ENCODE results near the gene NGDN.

Gene NGDN

DNA sequence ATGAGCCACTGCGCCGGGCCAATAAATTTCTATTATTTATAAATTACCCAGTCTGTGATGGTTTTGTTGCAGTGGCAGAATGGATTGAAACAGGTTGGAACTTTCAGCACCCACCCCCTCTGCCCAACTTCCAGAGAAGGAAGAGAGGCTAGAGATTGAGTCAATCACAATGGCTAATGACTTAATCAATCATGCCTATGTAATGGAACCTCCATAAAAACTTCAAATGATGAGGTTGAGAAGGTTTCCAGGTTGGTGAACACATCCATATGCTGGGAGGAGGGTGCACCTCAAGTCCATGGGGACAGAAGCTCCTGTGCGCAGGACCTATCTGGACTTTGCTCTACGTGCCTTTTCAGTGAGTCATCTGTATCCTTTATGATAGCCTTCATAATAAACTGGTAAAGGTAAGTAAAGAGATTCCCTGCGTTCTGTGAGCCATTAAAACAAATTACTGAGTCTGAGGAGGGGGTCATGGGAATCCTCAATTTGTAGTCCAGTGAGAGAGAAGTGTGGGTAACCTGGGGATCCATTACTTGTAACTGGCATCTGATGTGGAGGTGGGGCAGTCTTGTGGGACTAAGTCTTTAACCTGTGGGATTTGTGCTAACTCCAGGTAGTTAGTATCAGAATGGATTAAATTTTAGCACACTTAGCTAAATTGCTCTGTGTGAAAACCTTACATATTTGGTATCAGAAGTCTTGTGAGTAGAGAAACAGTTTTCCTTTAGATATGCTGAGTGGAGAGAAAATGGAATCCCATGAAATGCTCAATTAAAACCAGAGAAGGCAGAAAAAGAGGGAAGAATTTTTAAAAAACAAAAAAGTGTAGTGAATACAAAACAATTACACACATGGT is 11.7 kb upstream of the NGDN start:
- DNase-seq (ENCODE audit: low read depth): no peak
- TF ChIP-seq, protein P1, sequence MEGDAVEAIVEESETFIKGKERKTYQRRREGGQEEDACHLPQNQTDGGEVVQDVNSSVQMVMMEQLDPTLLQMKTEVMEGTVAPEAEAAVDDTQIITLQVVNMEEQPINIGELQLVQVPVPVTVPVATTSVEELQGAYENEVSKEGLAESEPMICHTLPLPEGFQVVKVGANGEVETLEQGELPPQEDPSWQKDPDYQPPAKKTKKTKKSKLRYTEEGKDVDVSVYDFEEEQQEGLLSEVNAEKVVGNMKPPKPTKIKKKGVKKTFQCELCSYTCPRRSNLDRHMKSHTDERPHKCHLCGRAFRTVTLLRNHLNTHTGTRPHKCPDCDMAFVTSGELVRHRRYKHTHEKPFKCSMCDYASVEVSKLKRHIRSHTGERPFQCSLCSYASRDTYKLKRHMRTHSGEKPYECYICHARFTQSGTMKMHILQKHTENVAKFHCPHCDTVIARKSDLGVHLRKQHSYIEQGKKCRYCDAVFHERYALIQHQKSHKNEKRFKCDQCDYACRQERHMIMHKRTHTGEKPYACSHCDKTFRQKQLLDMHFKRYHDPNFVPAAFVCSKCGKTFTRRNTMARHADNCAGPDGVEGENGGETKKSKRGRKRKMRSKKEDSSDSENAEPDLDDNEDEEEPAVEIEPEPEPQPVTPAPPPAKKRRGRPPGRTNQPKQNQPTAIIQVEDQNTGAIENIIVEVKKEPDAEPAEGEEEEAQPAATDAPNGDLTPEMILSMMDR (IDR thresholded peaks at IDR 0.05; ENCODE audit: insufficient read depth, low read depth, low read length, missing control alignments): no peak
- H3K4me3 ChIP-seq (ENCODE audit: low read length): no peak overlapping the region

DNA sequence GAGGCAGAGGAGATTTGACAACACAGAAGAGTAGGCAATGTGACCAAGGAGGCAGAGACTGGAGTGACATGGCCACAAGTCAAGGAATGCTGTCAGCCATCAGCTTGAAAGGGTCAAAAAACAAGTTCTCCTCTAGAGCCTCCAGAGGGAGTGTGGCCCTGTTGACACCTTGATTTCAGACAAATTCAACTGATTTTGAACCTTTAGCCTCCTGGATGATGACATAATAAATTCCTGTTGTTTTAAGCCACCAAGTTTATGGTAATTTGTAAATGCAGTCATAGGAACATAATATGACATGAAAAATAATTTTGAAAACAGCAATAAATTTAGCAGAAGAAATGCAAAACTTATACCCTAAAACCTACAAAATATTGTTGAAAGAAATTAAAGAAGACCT is 8.5 kb upstream of the NGDN start:
- H3K4me3 ChIP-seq (ENCODE audit: low read length): no peak overlapping the region
- TF ChIP-seq, protein P1 (IDR thresholded peaks at IDR 0.05; ENCODE audit: insufficient read depth, low read depth, low read length, missing control alignments): no peak
- no peak for DNase-seq (ENCODE audit: low read depth)

DNA sequence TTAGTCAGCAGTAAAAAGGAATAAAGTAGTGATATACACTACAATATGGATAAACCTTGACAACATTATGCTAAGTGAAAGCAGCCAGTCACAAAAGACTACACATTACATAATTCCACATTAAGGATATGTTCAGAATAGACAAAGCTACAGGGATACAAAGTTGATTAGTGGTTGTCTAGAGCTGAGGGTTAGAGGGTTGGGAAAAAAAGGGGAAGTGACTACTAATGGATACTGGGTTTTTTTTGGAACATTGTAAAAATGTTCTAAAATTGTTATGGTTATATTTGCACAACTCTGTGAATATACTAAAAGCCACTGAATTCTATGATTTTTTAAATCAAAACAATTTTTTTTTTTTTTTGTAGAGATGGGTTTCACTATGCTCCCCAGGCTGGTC is 4.8 kb upstream of the NGDN start:
- no peak for DNase-seq (ENCODE audit: low read depth)
- no peak overlapping the region for H3K4me3 ChIP-seq (ENCODE audit: low read length)
- TF ChIP-seq, protein P1 (IDR thresholded peaks at IDR 0.05; ENCODE audit: insufficient read depth, low read depth, low read length, missing control alignments): no peak

DNA sequence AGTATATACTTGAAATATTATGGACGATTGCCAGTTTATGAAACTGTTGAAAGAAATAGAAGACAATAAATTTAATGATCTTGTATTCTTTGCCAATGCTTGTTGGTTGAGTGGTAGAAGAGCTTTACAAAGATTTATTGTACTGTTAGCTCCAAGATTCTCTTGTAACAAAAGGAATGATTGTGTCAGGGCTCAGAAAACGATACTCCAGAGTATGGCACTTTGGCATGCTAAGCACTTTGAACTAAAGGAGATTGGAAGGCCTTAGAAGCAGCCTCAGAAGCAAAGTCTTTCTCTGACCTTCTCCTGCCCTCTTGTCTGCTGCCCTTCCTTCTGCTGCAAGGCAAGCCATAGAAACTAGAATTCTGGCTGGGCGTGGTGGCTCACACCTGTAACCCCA is 4.2 kb upstream of the NGDN start:
- DNase-seq (ENCODE audit: low read depth): no peak
- TF ChIP-seq, protein P1 (IDR thresholded peaks at IDR 0.05; ENCODE audit: insufficient read depth, low read depth, low read length, missing control alignments): no peak
- H3K4me3 ChIP-seq (ENCODE audit: low read length): no peak overlapping the region

DNA sequence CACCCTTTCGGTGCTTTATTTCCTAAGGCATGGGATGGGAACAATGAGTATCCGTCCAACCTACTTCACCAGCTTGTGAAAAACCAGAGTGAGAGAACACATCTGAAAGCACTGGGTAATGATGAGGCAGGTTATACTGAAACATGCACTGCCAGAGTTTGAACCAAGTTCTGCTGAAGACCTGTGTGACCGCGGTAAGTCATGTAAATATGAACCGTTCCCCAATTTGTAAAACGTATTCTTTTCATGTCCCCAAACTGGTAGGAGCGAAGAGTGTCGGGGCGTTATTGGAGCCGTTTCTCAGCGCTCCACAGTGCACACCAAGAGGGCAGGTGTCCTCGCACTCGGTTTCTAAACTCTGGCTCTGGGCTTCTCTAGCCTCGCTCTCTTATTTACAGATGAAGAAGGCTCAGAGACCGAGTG is 788 bp upstream of the NGDN start:
- peak overlapping the region; percentile 49 for H3K4me3 ChIP-seq (ENCODE audit: low read length)
- DNase-seq (ENCODE audit: low read depth): no peak
- TF ChIP-seq, protein P1 (IDR thresholded peaks at IDR 0.05; ENCODE audit: insufficient read depth, low read depth, low read length, missing control alignments): no peak

DNA sequence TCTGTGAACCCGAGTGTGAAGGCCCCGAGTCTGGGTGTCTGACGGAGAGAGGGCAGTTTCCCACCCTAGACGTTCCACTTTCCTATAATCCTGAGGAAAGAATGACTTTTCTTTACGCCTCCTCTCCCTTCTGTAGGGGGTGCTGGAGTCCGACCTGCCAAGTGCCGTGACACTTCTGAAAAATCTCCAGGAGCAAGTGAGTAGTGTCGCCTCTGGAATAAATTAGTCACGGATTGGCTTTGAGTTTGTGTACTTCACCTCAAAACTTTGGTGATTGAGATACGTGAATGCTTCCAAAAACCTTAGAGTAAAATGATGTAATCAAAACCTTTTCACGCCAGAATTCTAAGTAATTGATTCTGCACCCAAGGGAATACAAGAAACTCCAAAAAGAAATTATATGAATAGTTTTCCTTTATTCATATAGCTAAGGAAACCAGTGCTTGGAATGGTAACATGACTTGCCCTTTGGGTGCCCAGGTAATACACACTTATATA is 452 bp downstream of the NGDN start:
- peak overlapping the region; percentile 98 for H3K4me3 ChIP-seq (ENCODE audit: low read length)
- DNase-seq (ENCODE audit: low read depth): no peak
- TF ChIP-seq, protein P1 (IDR thresholded peaks at IDR 0.05; ENCODE audit: insufficient read depth, low read depth, low read length, missing control alignments): no peak
